HepG2 (cell line): ENCODE results near the gene KTI12. TPM values are rescaled to one million over a fixed set of nuclear protein-coding genes. Genes with fewer than 3 reads are reported as not detected.

Source experiments
- ETV5 ChIP-seq: IDR thresholded peaks from 2 replicates; pipeline ENCODE4 v1.6.1; 2018; ENCODE audit warnings: missing biosample characterization, missing genetic modification reagents, inconsistent platforms, borderline replicate concordance
- FOXA1 ChIP-seq, 2 experiments: fragments of 450-650 bp in 1 of 2; sonication (generic) in 1 of 2; formaldehyde crosslinking in 1 of 2; IDR thresholded peaks; 2 replicates each; pipeline versions ENCODE4 v1.4.0 to v1.6.1; 2016 to 2020; ENCODE audit warnings: missing genetic modification reagents in 1 of 2
- GATAD2A ChIP-seq: IDR thresholded peaks from 2 replicates; pipeline ENCODE4 v1.6.1; 2016
- HMG20B ChIP-seq: conservative IDR thresholded peaks from 2 replicates; pipeline ENCODE4 v1.6.1; 2016; ENCODE audit warnings: missing genetic modification reagents, missing compliant biosample characterization
- HNF1B ChIP-seq: sonication (generic); formaldehyde crosslinking; IDR thresholded peaks from 2 replicates; pipeline ENCODE4 v1.5.1; 2020; ENCODE audit warnings: mild to moderate bottlenecking, moderate library complexity, missing genetic modification reagents
- HNF4G ChIP-seq, 2 experiments: sonication (generic) in 1 of 2; formaldehyde crosslinking in 1 of 2; IDR thresholded peaks; 2 replicates each; pipeline versions ENCODE4 v1.4.0 to v1.6.1; 2011 to 2020; ENCODE audit warnings: borderline replicate concordance in 2 of 2, low read depth in 2 of 2, mild to moderate bottlenecking in 2 of 2, low read length in 1 of 2, missing genetic modification reagents in 1 of 2, moderate library complexity in 1 of 2
- HOXA3 ChIP-seq: sonication (generic); formaldehyde crosslinking; IDR thresholded peaks from 2 replicates; pipeline ENCODE4 v1.5.0; 2020; ENCODE audit warnings: missing genetic modification reagents
- NCOR1 ChIP-seq: fragments of 200-600 bp; sonication (generic); IDR thresholded peaks from 2 replicates; pipeline ENCODE4 v1.7.0; 2017; ENCODE audit warnings: antibody characterized with exemption, low read length, borderline replicate concordance
- NPAS2 ChIP-seq: sonication (generic); formaldehyde crosslinking; IDR thresholded peaks from 2 replicates; pipeline ENCODE4 v1.8.0; 2022; ENCODE audit warnings: mild to moderate bottlenecking, missing genetic modification reagents, borderline replicate concordance
- PHF21A ChIP-seq: sonication (generic); formaldehyde crosslinking; IDR thresholded peaks from 2 replicates; pipeline ENCODE4 v1.5.0; 2020; ENCODE audit warnings: mild to moderate bottlenecking, missing genetic modification reagents
- RBFOX2 ChIP-seq: fragments of 200-400 bp; formaldehyde crosslinking; IDR thresholded peaks from 2 replicates; pipeline ENCODE4 v1.6.1; 2017; ENCODE audit warnings: low read depth, mild to moderate bottlenecking, low read length
- SALL2 ChIP-seq: sonication (generic); formaldehyde crosslinking; IDR thresholded peaks from 2 replicates; pipeline ENCODE4 v1.8.1; 2023; ENCODE audit warnings: mild to moderate bottlenecking, missing genetic modification reagents, inconsistent platforms
- TOPORS ChIP-seq: sonication (generic); formaldehyde crosslinking; IDR thresholded peaks from 2 replicates; pipeline ENCODE4 v1.8.0; 2023; ENCODE audit warnings: mild to moderate bottlenecking, missing genetic modification reagents
- YEATS4 ChIP-seq: sonication (generic); formaldehyde crosslinking; IDR thresholded peaks from 2 replicates; pipeline ENCODE4 v1.4.0; 2020; ENCODE audit warnings: missing genetic modification reagents, borderline replicate concordance
- ZEB1 ChIP-seq: IDR thresholded peaks from 2 replicates; pipeline ENCODE4 v1.6.1; 2012; ENCODE audit warnings: mild to moderate bottlenecking, low read depth, inconsistent platforms; ENCODE audit not compliant: insufficient replicate concordance
- ZNF12 ChIP-seq: sonication (generic); formaldehyde crosslinking; IDR thresholded peaks from 2 replicates; pipeline ENCODE4 v1.5.0; 2020; ENCODE audit warnings: missing genetic modification reagents
- ZNF205 ChIP-seq: IDR thresholded peaks from 2 replicates; pipeline ENCODE4 v1.6.1; 2018; ENCODE audit warnings: missing biosample characterization, missing genetic modification reagents
- ZNF441 ChIP-seq: sonication (generic); formaldehyde crosslinking; IDR thresholded peaks from 2 replicates; pipeline ENCODE4 v1.7.0; 2021; ENCODE audit warnings: missing genetic modification reagents, borderline replicate concordance
- ZNF460 ChIP-seq: sonication (generic); formaldehyde crosslinking; IDR thresholded peaks from 2 replicates; pipeline ENCODE4 v1.5.1; 2020; ENCODE audit warnings: missing genetic modification reagents, mild to moderate bottlenecking, borderline replicate concordance
- ZNF552 ChIP-seq: sonication (generic); formaldehyde crosslinking; IDR thresholded peaks from 2 replicates; pipeline ENCODE4 v1.9.0; 2022; ENCODE audit warnings: missing genetic modification reagents, mild to moderate bottlenecking, borderline replicate concordance
- ZNF563 ChIP-seq: sonication (generic); formaldehyde crosslinking; IDR thresholded peaks from 2 replicates; pipeline ENCODE4 v1.8.0; 2022; ENCODE audit warnings: mild to moderate bottlenecking, moderate library complexity, missing genetic modification reagents
- ZNF777 ChIP-seq: sonication (generic); formaldehyde crosslinking; IDR thresholded peaks from 2 replicates; pipeline ENCODE4 v1.4.0; 2020; ENCODE audit warnings: missing genetic modification reagents
- ZNF891 ChIP-seq: sonication (generic); formaldehyde crosslinking; IDR thresholded peaks from 2 replicates; pipeline ENCODE4 v1.5.0; 2020; ENCODE audit warnings: mild to moderate bottlenecking, missing genetic modification reagents
- ZSCAN20 ChIP-seq: sonication (generic); formaldehyde crosslinking; IDR thresholded peaks from 2 replicates; pipeline ENCODE4 v1.4.0; 2020; ENCODE audit warnings: missing genetic modification reagents, mild to moderate bottlenecking, borderline replicate concordance
- polyA plus RNA-seq, 8 experiments: library from polyadenylated mRNA; depleted of rRNA in 3 of 8; stranded (reverse) in 7 of 8; unstranded in 1 of 8; fragments of >200 nt; fragmentation: Illumina TruSeq in 4 of 8; extraction: Trizol in 4 of 8; gene quantifications; 2 replicates each; pipeline versions ENCODE4 v1.2.1 to v1.2.3, GENCODE V29; 2011 to 2016; ENCODE audit warnings: low read depth in 4 of 8, missing spikeins in 1 of 8, mixed read lengths in 1 of 8; ENCODE audit not compliant: insufficient read depth in 1 of 8
- total RNA-seq, 5 experiments: library from RNA; depleted of rRNA; stranded (reverse); fragments of >200 nt; fragmentation: Illumina TruSeq; extraction: Trizol; gene quantifications; 2 replicates each; pipeline ENCODE4 v1.2.3, GENCODE V29; 2016; ENCODE audit warnings: low read depth in 1 of 5
- TF ChIP-seq, protein P1 (sequence below): sonication (generic); formaldehyde crosslinking; IDR thresholded peaks from 2 replicates; pipeline ENCODE4 v1.4.0; 2020; ENCODE audit warnings: missing genetic modification reagents
- TF ChIP-seq, protein P2 (sequence below): sonication (generic); formaldehyde crosslinking; IDR thresholded peaks from 2 replicates; pipeline ENCODE4 v1.5.0; 2020; ENCODE audit warnings: missing genetic modification reagents

The KTI12 gene
- total and polyA plus RNA-seq, 2 of the 13 experiments (the other 11 are each of a cell fraction or from before 2014, with no cell fraction given), result 7.4 to 10.2 TPM

- TF ChIP-seq ZNF12 (CRISPR knock-in tag) (peak; percentile 88), ZEB1 (no peak), TOPORS (CRISPR knock-in tag) (no peak), ZNF441 (CRISPR knock-in tag) (no peak), SALL2 (CRISPR knock-in tag) (no peak), ZNF205 (CRISPR knock-in tag) (no peak), PHF21A (CRISPR knock-in tag) (peak; percentile 36; the same call in 1 of the 2 replicates), ZNF777 (CRISPR knock-in tag) (no peak), NCOR1 (peak; percentile 77; the same call in 1 of the 2 replicates), ZSCAN20 (CRISPR knock-in tag) (no peak), HOXA3 (CRISPR knock-in tag) (0 out of 2 replicates have a peak, but pooled peaks have one; percentile 21), ZNF563 (CRISPR knock-in tag) (no peak), YEATS4 (CRISPR knock-in tag) (peak; percentile 28; the same call in 1 of the 2 replicates), RBFOX2 (no peak), HNF1B (CRISPR knock-in tag) (no peak), ETV5 (peak; percentile 54; the same call in 1 of the 2 replicates), FOXA1 (IDR thresholded peaks at IDR 0.05) (no peak), FOXA1 (CRISPR knock-in tag; IDR thresholded peaks at IDR 0.05) (peak; percentile 62), HNF4G (IDR thresholded peaks at IDR 0.05; ENCODE audit: borderline replicate concordance, low read depth, low read length) (peak; percentile 88), HNF4G (CRISPR knock-in tag; IDR thresholded peaks at IDR 0.05; ENCODE audit: borderline replicate concordance, low read depth) (peak; percentile 47; the same call in 1 of the 2 replicates), ZNF552 (no peak), HMG20B (CRISPR knock-in tag) (0 out of 2 replicates have a peak, but pooled peaks have one; percentile 60), ZNF891 (CRISPR knock-in tag) (no peak), NPAS2 (no peak), ZNF460 (peak; percentile 96), GATAD2A (CRISPR knock-in tag) (peak; percentile 86)
- TF ChIP-seq, protein P1, sequence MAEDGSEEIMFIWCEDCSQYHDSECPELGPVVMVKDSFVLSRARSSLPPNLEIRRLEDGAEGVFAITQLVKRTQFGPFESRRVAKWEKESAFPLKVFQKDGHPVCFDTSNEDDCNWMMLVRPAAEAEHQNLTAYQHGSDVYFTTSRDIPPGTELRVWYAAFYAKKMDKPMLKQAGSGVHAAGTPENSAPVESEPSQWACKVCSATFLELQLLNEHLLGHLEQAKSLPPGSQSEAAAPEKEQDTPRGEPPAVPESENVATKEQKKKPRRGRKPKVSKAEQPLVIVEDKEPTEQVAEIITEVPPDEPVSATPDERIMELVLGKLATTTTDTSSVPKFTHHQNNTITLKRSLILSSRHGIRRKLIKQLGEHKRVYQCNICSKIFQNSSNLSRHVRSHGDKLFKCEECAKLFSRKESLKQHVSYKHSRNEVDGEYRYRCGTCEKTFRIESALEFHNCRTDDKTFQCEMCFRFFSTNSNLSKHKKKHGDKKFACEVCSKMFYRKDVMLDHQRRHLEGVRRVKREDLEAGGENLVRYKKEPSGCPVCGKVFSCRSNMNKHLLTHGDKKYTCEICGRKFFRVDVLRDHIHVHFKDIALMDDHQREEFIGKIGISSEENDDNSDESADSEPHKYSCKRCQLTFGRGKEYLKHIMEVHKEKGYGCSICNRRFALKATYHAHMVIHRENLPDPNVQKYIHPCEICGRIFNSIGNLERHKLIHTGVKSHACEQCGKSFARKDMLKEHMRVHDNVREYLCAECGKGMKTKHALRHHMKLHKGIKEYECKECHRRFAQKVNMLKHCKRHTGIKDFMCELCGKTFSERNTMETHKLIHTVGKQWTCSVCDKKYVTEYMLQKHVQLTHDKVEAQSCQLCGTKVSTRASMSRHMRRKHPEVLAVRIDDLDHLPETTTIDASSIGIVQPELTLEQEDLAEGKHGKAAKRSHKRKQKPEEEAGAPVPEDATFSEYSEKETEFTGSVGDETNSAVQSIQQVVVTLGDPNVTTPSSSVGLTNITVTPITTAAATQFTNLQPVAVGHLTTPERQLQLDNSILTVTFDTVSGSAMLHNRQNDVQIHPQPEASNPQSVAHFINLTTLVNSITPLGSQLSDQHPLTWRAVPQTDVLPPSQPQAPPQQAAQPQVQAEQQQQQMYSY (CRISPR knock-in tag), result no peak
- TF ChIP-seq, protein P2, sequence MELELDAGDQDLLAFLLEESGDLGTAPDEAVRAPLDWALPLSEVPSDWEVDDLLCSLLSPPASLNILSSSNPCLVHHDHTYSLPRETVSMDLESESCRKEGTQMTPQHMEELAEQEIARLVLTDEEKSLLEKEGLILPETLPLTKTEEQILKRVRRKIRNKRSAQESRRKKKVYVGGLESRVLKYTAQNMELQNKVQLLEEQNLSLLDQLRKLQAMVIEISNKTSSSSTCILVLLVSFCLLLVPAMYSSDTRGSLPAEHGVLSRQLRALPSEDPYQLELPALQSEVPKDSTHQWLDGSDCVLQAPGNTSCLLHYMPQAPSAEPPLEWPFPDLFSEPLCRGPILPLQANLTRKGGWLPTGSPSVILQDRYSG (CRISPR knock-in tag), result no peak
Measured at GRCh38 chr1:52080014-52080415, 46.4 kb upstream of the KTI12 start (continued).
